HG03457 (cell line): ENCODE measurements around the gene PTCD2.

ENCODE experiments used
- ATAC-seq: cut with Tn5 transposase; IDR thresholded peaks from one replicate; pipeline ENCODE4 v1.9.1; 2021; ENCODE audit warnings: moderate number of reproducible peaks; ENCODE audit not compliant: unreplicated experiment

PTCD2 gene

GRCh38 chr5:72319976-72320752 lies at the start of gene PTCD2, which contains the start of gene MRPS27:
TSS of gene PTCD2 (plus strand) at chr5:72320373. CDS start at chr5:72320383, 10 bp downstream.
TSS of gene MRPS27 (minus strand) at chr5:72320240. CDS start at chr5:72320221, 19 bp downstream.
- peak; percentile 98 for ATAC-seq

- ATAC-seq = no peak
Measured at GRCh38 chr5:72271702-72272101, 48.5 kb upstream of the PTCD2 start.

- ATAC-seq = no peak
Measured at GRCh38 chr5:72272398-72272797, 47.8 kb upstream of the PTCD2 start.

- no peak for ATAC-seq
Measured at GRCh38 chr5:72273547-72273946, 46.6 kb upstream of the PTCD2 start.

- no peak for ATAC-seq
Measured at GRCh38 chr5:72276219-72276752, 43.9 kb upstream of the PTCD2 start.

- no peak for ATAC-seq
Measured at GRCh38 chr5:72280581-72281069, 39.5 kb upstream of the PTCD2 start.

- no peak for ATAC-seq
Measured at GRCh38 chr5:72281430-72281763, 38.8 kb upstream of the PTCD2 start.

- ATAC-seq = no peak
Measured at GRCh38 chr5:72281764-72282499, 38.2 kb upstream of the PTCD2 start.

GRCh38 chr5:72282878-72283277 lies 37.3 kb upstream of the PTCD2 start:
- ATAC-seq = no peak

- ATAC-seq = no peak
Measured at GRCh38 chr5:72283358-72283757, 36.8 kb upstream of the PTCD2 start.

GRCh38 chr5:72284559-72285423 lies 35.4 kb upstream of the PTCD2 start:
- no peak for ATAC-seq

GRCh38 chr5:72285424-72285821 lies 34.8 kb upstream of the PTCD2 start:
- ATAC-seq = no peak

GRCh38 chr5:72286798-72287197 lies 33.4 kb upstream of the PTCD2 start:
- ATAC-seq = no peak

GRCh38 chr5:72288924-72289323 lies 31.2 kb upstream of the PTCD2 start:
- no peak for ATAC-seq

GRCh38 chr5:72290356-72291133 lies 29.6 kb upstream of the PTCD2 start:
- no peak for ATAC-seq

GRCh38 chr5:72291601-72292000 lies 28.6 kb upstream of the PTCD2 start:
- no peak for ATAC-seq

- ATAC-seq = no peak
Measured at GRCh38 chr5:72292411-72292810, 27.8 kb upstream of the PTCD2 start.

GRCh38 chr5:72293495-72294055 lies 26.6 kb upstream of the PTCD2 start:
- no peak for ATAC-seq

- no peak for ATAC-seq
Measured at GRCh38 chr5:72294473-72294872, 25.7 kb upstream of the PTCD2 start.

GRCh38 chr5:72295539-72295938 lies 24.6 kb upstream of the PTCD2 start:
- no peak for ATAC-seq
